HCT116 (cell line): ENCODE data around the gene TBL1X.

Source experiments
- CBX3 ChIP-seq: IDR thresholded peaks from 2 replicates; pipeline ENCODE4 v1.6.1; 2012; ENCODE audit warnings: low read depth
- EZH2 ChIP-seq: fragments of 200-600 bp; sonication (generic); IDR thresholded peaks from 2 replicates; pipeline ENCODE4 v1.6.1; 2017; ENCODE audit warnings: antibody characterized with exemption, mixed run types
- POLR2A ChIP-seq: IDR thresholded peaks from 2 replicates; pipeline ENCODE4 v1.7.0; 2011; ENCODE audit warnings: borderline replicate concordance; ENCODE audit not compliant: insufficient read depth, insufficient read length; ENCODE audit errors: extremely low read depth
- POLR2AphosphoS5 ChIP-seq: IDR thresholded peaks from 2 replicates; pipeline ENCODE4 v1.6.1; 2011; ENCODE audit warnings: mild to moderate bottlenecking, low read depth, low read length, moderate library complexity
- SRF ChIP-seq: IDR thresholded peaks from 2 replicates; pipeline ENCODE4 v1.6.1; 2012; ENCODE audit warnings: low read depth
- TCF7L2 ChIP-seq: IDR thresholded peaks from 2 replicates; pipeline ENCODE4 v1.7.0; 2011; ENCODE audit warnings: borderline replicate concordance, inconsistent platforms; ENCODE audit not compliant: insufficient read depth, insufficient read length; ENCODE audit errors: extremely low read depth
- ZFX ChIP-seq: fragments of 450-650 bp; IDR thresholded peaks from 2 replicates; pipeline ENCODE4 v1.6.1; 2017
- TF ChIP-seq, protein P1 (sequence below), 3 experiments: fragments of 200-600 bp in 1 of 3; sonication (generic) in 1 of 3; IDR thresholded peaks in 2 of 3; conservative IDR thresholded peaks in 1 of 3; 2 replicates each; pipeline ENCODE4 v1.5.1; 2012 to 2017; ENCODE audit warnings: low read depth in 2 of 3, low read length in 2 of 3, antibody characterized with exemption in 1 of 3, borderline replicate concordance in 1 of 3, control low read depth in 1 of 3, mild to moderate bottlenecking in 1 of 3, mixed read lengths in 1 of 3, mixed run types in 1 of 3, moderate library complexity in 1 of 3; ENCODE audit not compliant: insufficient read depth in 1 of 3
- TF ChIP-seq, protein P2 (sequence below): IDR thresholded peaks from 2 replicates; pipeline ENCODE4 v1.6.1; 2012; ENCODE audit warnings: low read depth

DNA sequence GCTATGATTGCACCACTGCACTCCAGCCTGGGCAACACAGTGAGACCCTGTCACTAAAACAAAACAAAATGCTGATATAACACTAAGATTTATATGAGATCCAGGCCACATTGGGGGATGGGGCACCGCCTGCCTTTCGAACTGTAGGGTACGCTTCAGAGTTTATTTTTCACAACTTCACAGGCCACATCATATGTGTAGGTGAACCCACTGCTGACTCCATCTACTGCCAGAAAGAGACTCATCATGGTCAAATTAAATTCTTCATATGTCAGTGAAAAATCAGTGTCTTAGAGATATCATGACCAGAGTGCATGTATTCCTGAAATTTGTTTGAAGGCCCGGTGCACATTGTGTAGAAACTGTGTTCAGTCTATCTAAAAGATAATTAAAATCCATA, 178.9 kb downstream of the TBL1X start:
- no peak for TF ChIP-seq ZFX
- TF ChIP-seq, protein P1, sequence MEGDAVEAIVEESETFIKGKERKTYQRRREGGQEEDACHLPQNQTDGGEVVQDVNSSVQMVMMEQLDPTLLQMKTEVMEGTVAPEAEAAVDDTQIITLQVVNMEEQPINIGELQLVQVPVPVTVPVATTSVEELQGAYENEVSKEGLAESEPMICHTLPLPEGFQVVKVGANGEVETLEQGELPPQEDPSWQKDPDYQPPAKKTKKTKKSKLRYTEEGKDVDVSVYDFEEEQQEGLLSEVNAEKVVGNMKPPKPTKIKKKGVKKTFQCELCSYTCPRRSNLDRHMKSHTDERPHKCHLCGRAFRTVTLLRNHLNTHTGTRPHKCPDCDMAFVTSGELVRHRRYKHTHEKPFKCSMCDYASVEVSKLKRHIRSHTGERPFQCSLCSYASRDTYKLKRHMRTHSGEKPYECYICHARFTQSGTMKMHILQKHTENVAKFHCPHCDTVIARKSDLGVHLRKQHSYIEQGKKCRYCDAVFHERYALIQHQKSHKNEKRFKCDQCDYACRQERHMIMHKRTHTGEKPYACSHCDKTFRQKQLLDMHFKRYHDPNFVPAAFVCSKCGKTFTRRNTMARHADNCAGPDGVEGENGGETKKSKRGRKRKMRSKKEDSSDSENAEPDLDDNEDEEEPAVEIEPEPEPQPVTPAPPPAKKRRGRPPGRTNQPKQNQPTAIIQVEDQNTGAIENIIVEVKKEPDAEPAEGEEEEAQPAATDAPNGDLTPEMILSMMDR (IDR thresholded peaks at IDR 0.05 in 2 of 3, conservative IDR thresholded peaks at IDR 0.05 in 1 of 3; ENCODE audit: borderline replicate concordance in 1 of 3, insufficient read depth in 1 of 3, low read depth in 2 of 3, low read length in 2 of 3): no peak
- no peak for TF ChIP-seq POLR2A
- no peak for TF ChIP-seq CBX3
- TF ChIP-seq EZH2: no peak
- no peak for TF ChIP-seq POLR2AphosphoS5
- TF ChIP-seq TCF7L2: no peak
- TF ChIP-seq, protein P2, sequence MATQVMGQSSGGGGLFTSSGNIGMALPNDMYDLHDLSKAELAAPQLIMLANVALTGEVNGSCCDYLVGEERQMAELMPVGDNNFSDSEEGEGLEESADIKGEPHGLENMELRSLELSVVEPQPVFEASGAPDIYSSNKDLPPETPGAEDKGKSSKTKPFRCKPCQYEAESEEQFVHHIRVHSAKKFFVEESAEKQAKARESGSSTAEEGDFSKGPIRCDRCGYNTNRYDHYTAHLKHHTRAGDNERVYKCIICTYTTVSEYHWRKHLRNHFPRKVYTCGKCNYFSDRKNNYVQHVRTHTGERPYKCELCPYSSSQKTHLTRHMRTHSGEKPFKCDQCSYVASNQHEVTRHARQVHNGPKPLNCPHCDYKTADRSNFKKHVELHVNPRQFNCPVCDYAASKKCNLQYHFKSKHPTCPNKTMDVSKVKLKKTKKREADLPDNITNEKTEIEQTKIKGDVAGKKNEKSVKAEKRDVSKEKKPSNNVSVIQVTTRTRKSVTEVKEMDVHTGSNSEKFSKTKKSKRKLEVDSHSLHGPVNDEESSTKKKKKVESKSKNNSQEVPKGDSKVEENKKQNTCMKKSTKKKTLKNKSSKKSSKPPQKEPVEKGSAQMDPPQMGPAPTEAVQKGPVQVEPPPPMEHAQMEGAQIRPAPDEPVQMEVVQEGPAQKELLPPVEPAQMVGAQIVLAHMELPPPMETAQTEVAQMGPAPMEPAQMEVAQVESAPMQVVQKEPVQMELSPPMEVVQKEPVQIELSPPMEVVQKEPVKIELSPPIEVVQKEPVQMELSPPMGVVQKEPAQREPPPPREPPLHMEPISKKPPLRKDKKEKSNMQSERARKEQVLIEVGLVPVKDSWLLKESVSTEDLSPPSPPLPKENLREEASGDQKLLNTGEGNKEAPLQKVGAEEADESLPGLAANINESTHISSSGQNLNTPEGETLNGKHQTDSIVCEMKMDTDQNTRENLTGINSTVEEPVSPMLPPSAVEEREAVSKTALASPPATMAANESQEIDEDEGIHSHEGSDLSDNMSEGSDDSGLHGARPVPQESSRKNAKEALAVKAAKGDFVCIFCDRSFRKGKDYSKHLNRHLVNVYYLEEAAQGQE: no peak
- TF ChIP-seq SRF: no peak
